H1 (cell line): ENCODE data around the gene PRR35. TPM values are rescaled to one million over a fixed set of nuclear protein-coding genes. Genes with fewer than 3 reads are reported as not detected.

Source experiments
- CTCF ChIA-PET: fragments of 300-600 bp; sonication (Branson Sonifier 250); formaldehyde crosslinking; loops from one replicate; lab custom pipeline; 2021; ENCODE audit not compliant: partially characterized antibody; lab: Charles Lee
- POLR2A ChIA-PET: fragments of 300-600 bp; sonication (Branson Sonifier 250); formaldehyde crosslinking; loops from one replicate; lab custom pipeline; 2021; ENCODE audit warnings: inconsistent platforms; ENCODE audit not compliant: partially characterized antibody; lab: Charles Lee
- DNase-seq, 2 experiments: peaks; one replicate each; pipeline versions ENCODE4 v3.0.0 to v3.0.0-alpha.2; 2010 to 2022; ENCODE audit warnings: low spot score in 2 of 2, low read depth in 1 of 2, mixed read lengths in 1 of 2
- FAIRE-seq: peaks from 2 replicates; lab custom pipeline; 2011; peaks lifted over from hg19 to GRCh38; lab: Jason Lieb, UNC
- H2AFZ ChIP-seq: 2 replicates; pipeline ENCODE4 v1.8.1; 2012; ENCODE audit warnings: low read length, inconsistent platforms
- H2AK5ac ChIP-seq: 2 replicates; pipeline ENCODE4 v1.6.1; 2013; ENCODE audit warnings: low read depth, low read length
- H2BK120ac ChIP-seq: replicated peaks from 2 replicates; pipeline ENCODE3; 2013; ENCODE audit warnings: low read depth, low read length, inconsistent platforms
- H2BK12ac ChIP-seq: 2 replicates; pipeline ENCODE4 v1.6.1; 2013; ENCODE audit warnings: low read depth, low read length
- H2BK15ac ChIP-seq: 2 replicates; pipeline ENCODE4 v1.6.1; 2013; ENCODE audit warnings: low read length
- H2BK20ac ChIP-seq: 2 replicates; pipeline ENCODE4 v1.6.1; 2013; ENCODE audit warnings: low read length
- H2BK5ac ChIP-seq: 2 replicates; pipeline ENCODE4 v1.6.1; 2013; ENCODE audit warnings: low read depth, low read length
- H3K14ac ChIP-seq: 2 replicates; pipeline ENCODE4 v1.6.1; 2013; ENCODE audit warnings: inconsistent platforms; ENCODE audit not compliant: insufficient read length
- H3K18ac ChIP-seq: 2 replicates; pipeline ENCODE4 v1.6.1; 2013; ENCODE audit warnings: low read length; ENCODE audit errors: extremely low read depth
- H3K23ac ChIP-seq: 2 replicates; pipeline ENCODE4 v1.6.1; 2013; ENCODE audit warnings: inconsistent platforms; ENCODE audit not compliant: insufficient read length
- H3K23me2 ChIP-seq: 2 replicates; pipeline ENCODE4 v1.6.1; 2013; ENCODE audit warnings: low read depth, low read length
- H3K27ac ChIP-seq: 2 replicates; pipeline ENCODE4 v1.6.1; 2011; ENCODE audit warnings: low read depth, low read length, inconsistent platforms
- H3K27me3 ChIP-seq, 4 experiments: replicated peaks in 1 of 4; 1 replicate in 1 of 4; 2 replicates in 3 of 4; pipeline versions ENCODE4 v1.6.1 to v1.8.1; 2011 to 2013; ENCODE audit warnings: low read length in 3 of 4, mild to moderate bottlenecking in 3 of 4, inconsistent platforms in 2 of 4, mixed read lengths in 2 of 4, moderate library complexity in 1 of 4; ENCODE audit not compliant: control insufficient read depth in 3 of 4, insufficient read depth in 3 of 4; ENCODE audit errors: extremely low read depth in 1 of 4
- H3K36me3 ChIP-seq, 4 experiments: 2 replicates each; pipeline versions ENCODE4 v1.6.1 to v1.8.1; 2011 to 2013; ENCODE audit warnings: mild to moderate bottlenecking in 4 of 4, low read length in 3 of 4, moderate library complexity in 2 of 4, control low read depth in 1 of 4, inconsistent platforms in 1 of 4; ENCODE audit not compliant: insufficient read depth in 4 of 4, control insufficient read depth in 2 of 4
- H3K4ac ChIP-seq: replicated peaks from 2 replicates; pipeline ENCODE3; 2013; ENCODE audit warnings: low read length, low read depth, mixed read lengths, inconsistent platforms; ENCODE audit not compliant: insufficient read length
- H3K4me1 ChIP-seq, 4 experiments: replicated peaks in 1 of 4; 1 replicate in 1 of 4; 2 replicates in 3 of 4; pipeline versions ENCODE4 v1.6.1 to v1.8.1; 2011 to 2013; ENCODE audit warnings: low read length in 3 of 4, inconsistent platforms in 2 of 4, mixed read lengths in 1 of 4; ENCODE audit not compliant: insufficient read depth in 4 of 4, control insufficient read depth in 3 of 4
- H3K4me2 ChIP-seq, 2 experiments: 2 replicates each; pipeline versions ENCODE4 v1.6.1 to v1.8.1; 2011 to 2013; ENCODE audit warnings: low read depth in 2 of 2, low read length in 2 of 2, control low read depth in 1 of 2, inconsistent platforms in 1 of 2, mild to moderate bottlenecking in 1 of 2; ENCODE audit not compliant: insufficient read depth in 1 of 2
- H3K4me3 ChIP-seq, 4 experiments: fragments of 200-600, 300-600 bp in 1 of 4; sonication (generic), shearing (Covaris generic), sonication (Bioruptor Twin) in 1 of 4; 2 replicates each; pipeline versions ENCODE4 v1.5.1 to v1.8.1; 2011 to 2016; ENCODE audit warnings: low read length in 4 of 4, low read depth in 3 of 4, control low read depth in 2 of 4, inconsistent platforms in 2 of 4, mild to moderate bottlenecking in 2 of 4, mixed read lengths in 1 of 4, moderate library complexity in 1 of 4; ENCODE audit not compliant: insufficient read depth in 2 of 4; ENCODE audit errors: extremely low read depth in 1 of 4
- H3K56ac ChIP-seq: replicated peaks from 2 replicates; pipeline ENCODE3; 2013; ENCODE audit warnings: low read depth, mild to moderate bottlenecking, mixed read lengths, low read length, inconsistent platforms; ENCODE audit not compliant: insufficient read length
- H3K79me1 ChIP-seq: 2 replicates; pipeline ENCODE4 v1.6.1; 2013; ENCODE audit warnings: low read depth, low read length, control low read depth
- H3K79me2 ChIP-seq, 2 experiments: 2 replicates each; pipeline versions ENCODE4 v1.6.1 to v1.8.1; 2012 to 2013; ENCODE audit warnings: low read length in 2 of 2, mild to moderate bottlenecking in 2 of 2, inconsistent platforms in 1 of 2; ENCODE audit not compliant: insufficient read depth in 2 of 2, control insufficient read depth in 1 of 2
- H3K9ac ChIP-seq, 4 experiments: replicated peaks in 1 of 4; 1 replicate in 1 of 4; 2 replicates in 3 of 4; pipeline versions ENCODE4 v1.6.1 to v1.8.1; 2011 to 2013; ENCODE audit warnings: low read depth in 3 of 4, low read length in 3 of 4, control low read depth in 2 of 4, mild to moderate bottlenecking in 2 of 4, moderate library complexity in 2 of 4, inconsistent platforms in 1 of 4; ENCODE audit errors: extremely low read depth in 1 of 4
- H3K9me3 ChIP-seq, 2 experiments: 2 replicates each; pipeline versions ENCODE4 v1.6.1 to v1.8.1; 2012 to 2013; ENCODE audit warnings: mild to moderate bottlenecking in 2 of 2, moderate library complexity in 2 of 2, control low read depth in 1 of 2, inconsistent platforms in 1 of 2, low read depth in 1 of 2, low read length in 1 of 2, mixed read lengths in 1 of 2; ENCODE audit not compliant: insufficient read depth in 2 of 2
- H4K20me1 ChIP-seq, 2 experiments: replicated peaks in 1 of 2; 2 replicates each; pipeline versions ENCODE3 to v1.8.1; 2011 to 2013; ENCODE audit warnings: inconsistent platforms in 2 of 2, low read length in 2 of 2, mild to moderate bottlenecking in 1 of 2; ENCODE audit not compliant: insufficient read depth in 2 of 2, control insufficient read depth in 1 of 2
- H4K5ac ChIP-seq: 2 replicates; pipeline ENCODE4 v1.6.1; 2013; ENCODE audit warnings: low read length, low read depth, mixed read lengths, inconsistent platforms; ENCODE audit not compliant: insufficient read length
- H4K8ac ChIP-seq: 2 replicates; pipeline ENCODE4 v1.8.0; 2013; ENCODE audit warnings: mild to moderate bottlenecking, moderate library complexity, low read length, inconsistent platforms; ENCODE audit not compliant: insufficient read depth; ENCODE audit errors: extremely low read depth
- H4K91ac ChIP-seq: replicated peaks from 2 replicates; pipeline ENCODE3; 2013; ENCODE audit warnings: low read length, mixed read lengths, inconsistent platforms; ENCODE audit not compliant: insufficient read length
- BACH1 ChIP-seq: IDR thresholded peaks from 2 replicates; pipeline ENCODE4 v1.6.1; 2012; ENCODE audit warnings: low read length, improper control_type of control experiment
- CBX5 ChIP-seq: fragments of 300-800, 300-1000 bp; sonication (generic); IDR thresholded peaks from 2 replicates; pipeline ENCODE4 v1.7.1; 2016; ENCODE audit warnings: antibody characterized with exemption, low read length, low read depth
- CEBPB ChIP-seq: IDR thresholded peaks from 2 replicates; pipeline ENCODE4 v1.6.1; 2012; ENCODE audit warnings: low read depth, low read length
- CHD2 ChIP-seq: IDR thresholded peaks from 2 replicates; pipeline ENCODE4 v1.6.1; 2012; ENCODE audit warnings: low read length, improper control_type of control experiment
- GTF2F1 ChIP-seq: IDR thresholded peaks from 2 replicates; pipeline ENCODE4 v1.6.1; 2012; ENCODE audit warnings: low read depth, low read length, improper control_type of control experiment, borderline replicate concordance
- POLR2A ChIP-seq, 2 experiments: IDR thresholded peaks; 1 replicate in 1 of 2; 2 replicates in 1 of 2; pipeline ENCODE4 v1.6.1; 2011; ENCODE audit warnings: low read depth in 2 of 2, low read length in 2 of 2, mild to moderate bottlenecking in 2 of 2; ENCODE audit errors: control extremely low read depth in 1 of 2
- SP2 ChIP-seq: IDR thresholded peaks from 2 replicates; pipeline ENCODE4 v1.6.1; 2012; ENCODE audit warnings: mild to moderate bottlenecking, low read length, inconsistent platforms
- SUZ12 ChIP-seq: fragments of 200-600 bp; sonication (generic); IDR thresholded peaks from 2 replicates; pipeline ENCODE4 v1.6.1; 2012; ENCODE audit warnings: mild to moderate bottlenecking, inconsistent platforms, low read length, moderate library complexity, mixed read lengths
- ZNF274 ChIP-seq: IDR thresholded peaks from 2 replicates; pipeline ENCODE4 v1.7.0; 2012; ENCODE audit warnings: low read length, borderline replicate concordance; ENCODE audit errors: extremely low read depth
- WGBS, 2 experiments: shearing (Covaris generic) in 1 of 2; methylation state at CpG; one replicate each; pipeline versions ENCODE4 v1.1.6 to v1.1.7; 2013 to 2015; ENCODE audit warnings: low lambda C conversion rate in 2 of 2, mixed read lengths in 2 of 2, inconsistent platforms in 1 of 2, low coverage in 1 of 2, missing lambda C conversion rate in 1 of 2; ENCODE audit not compliant: insufficient replicate concordance in 2 of 2, insufficient coverage in 1 of 2, insufficient read length in 1 of 2; ENCODE audit errors: extremely low coverage in 1 of 2, missing lambda C conversion rate in 1 of 2; 5-methylcytosine and 5-hydroxymethylcytosine counted together
- polyA plus RNA-seq, 7 experiments: library from polyadenylated mRNA; depleted of rRNA in 3 of 7; stranded (reverse) in 5 of 7; unstranded in 2 of 7; fragments of >200 nt in 5 of 7; fragments of 200-250 nt in 2 of 7; gene quantifications; 1 replicate in 5 of 7; 2 replicates in 1 of 7; 4 replicates in 1 of 7; pipeline versions ENCODE4 v1.2.1 to v1.2.3, GENCODE V29; 2011 to 2013; ENCODE audit warnings: missing spikeins in 2 of 7, mixed read lengths in 2 of 7
- total RNA-seq: library from RNA; stranded (reverse); fragmentation: NEBNext Ultra II Directional; extraction: Animal tissue kit (Norgen Biotek cat#: 25700); gene quantifications from 2 replicates; pipeline ENCODE4 v1.2.1, GENCODE V29; 2021
- TF ChIP-seq, protein P1 (sequence below): IDR thresholded peaks from 2 replicates; pipeline ENCODE4 v1.6.1; 2012; ENCODE audit warnings: low read length, inconsistent platforms
- TF ChIP-seq, protein P2 (sequence below): IDR thresholded peaks from 2 replicates; pipeline ENCODE4 v1.6.1; 2011; ENCODE audit warnings: low read length, improper control_type of control experiment
- TF ChIP-seq, protein P3 (sequence below): IDR thresholded peaks from 2 replicates; pipeline ENCODE4 v1.6.1; 2012; ENCODE audit warnings: inconsistent platforms

The PRR35 gene
- total and polyA plus RNA-seq, 2 of the 8 experiments (the other 6 are each of a cell fraction or from before 2014, with no cell fraction given) = 0.38 to 0.50 TPM

DNA sequence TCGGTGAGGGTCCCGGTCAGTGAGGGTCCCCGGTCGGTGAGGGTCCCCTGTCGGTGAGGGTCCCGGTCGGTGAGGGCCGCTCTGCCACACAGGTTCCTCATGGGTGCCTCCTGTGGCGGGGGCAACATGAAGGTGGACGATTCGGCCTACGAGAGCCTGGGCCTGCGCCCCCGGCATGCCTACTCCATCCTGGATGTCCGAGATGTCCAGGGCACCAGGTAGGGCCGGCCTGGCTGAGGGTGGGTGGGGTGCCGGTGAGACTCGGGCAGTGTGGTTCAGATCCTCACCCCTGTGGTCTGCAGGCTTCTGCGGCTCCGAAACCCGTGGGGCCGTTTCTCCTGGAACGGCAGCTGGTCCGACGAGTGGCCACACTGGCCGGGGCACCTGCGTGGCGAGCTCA lies 9.0 kb upstream of the PRR35 start:
- H3K4me2 ChIP-seq = no peak overlapping the region
- TF ChIP-seq CEBPB (no peak), SP2 (no peak), GTF2F1 (no peak), SUZ12 (no peak), BACH1 (no peak), CBX5 (no peak), ZNF274 (no peak), CHD2 (no peak), POLR2A (IDR thresholded peaks at IDR 0.05; ENCODE audit: control extremely low read depth in 1 of 2, low read depth in 2 of 2, low read length in 2 of 2) (no peak)
- TF ChIP-seq, protein P1, sequence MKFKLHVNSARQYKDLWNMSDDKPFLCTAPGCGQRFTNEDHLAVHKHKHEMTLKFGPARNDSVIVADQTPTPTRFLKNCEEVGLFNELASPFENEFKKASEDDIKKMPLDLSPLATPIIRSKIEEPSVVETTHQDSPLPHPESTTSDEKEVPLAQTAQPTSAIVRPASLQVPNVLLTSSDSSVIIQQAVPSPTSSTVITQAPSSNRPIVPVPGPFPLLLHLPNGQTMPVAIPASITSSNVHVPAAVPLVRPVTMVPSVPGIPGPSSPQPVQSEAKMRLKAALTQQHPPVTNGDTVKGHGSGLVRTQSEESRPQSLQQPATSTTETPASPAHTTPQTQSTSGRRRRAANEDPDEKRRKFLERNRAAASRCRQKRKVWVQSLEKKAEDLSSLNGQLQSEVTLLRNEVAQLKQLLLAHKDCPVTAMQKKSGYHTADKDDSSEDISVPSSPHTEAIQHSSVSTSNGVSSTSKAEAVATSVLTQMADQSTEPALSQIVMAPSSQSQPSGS = no peak
- TF ChIP-seq, protein P2, sequence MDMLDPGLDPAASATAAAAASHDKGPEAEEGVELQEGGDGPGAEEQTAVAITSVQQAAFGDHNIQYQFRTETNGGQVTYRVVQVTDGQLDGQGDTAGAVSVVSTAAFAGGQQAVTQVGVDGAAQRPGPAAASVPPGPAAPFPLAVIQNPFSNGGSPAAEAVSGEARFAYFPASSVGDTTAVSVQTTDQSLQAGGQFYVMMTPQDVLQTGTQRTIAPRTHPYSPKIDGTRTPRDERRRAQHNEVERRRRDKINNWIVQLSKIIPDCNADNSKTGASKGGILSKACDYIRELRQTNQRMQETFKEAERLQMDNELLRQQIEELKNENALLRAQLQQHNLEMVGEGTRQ = no peak
- TF ChIP-seq, protein P3, sequence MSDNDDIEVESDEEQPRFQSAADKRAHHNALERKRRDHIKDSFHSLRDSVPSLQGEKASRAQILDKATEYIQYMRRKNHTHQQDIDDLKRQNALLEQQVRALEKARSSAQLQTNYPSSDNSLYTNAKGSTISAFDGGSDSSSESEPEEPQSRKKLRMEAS = no peak

More for the DNA sequence above, 9.0 kb upstream of the PRR35 start:
- FAIRE-seq = no peak
- H4K91ac ChIP-seq = no peak overlapping the region
- no peak overlapping the region for H2BK5ac ChIP-seq
- H3K23ac ChIP-seq = no peak overlapping the region
- peaks cover 0 to 32% (median 2%) of the 10 kb centered on the region in 4 experiments; a peak in 1 of 8 replicates for H3K36me3 ChIP-seq
- no peak overlapping the region for H2AK5ac ChIP-seq
- H3K18ac ChIP-seq = no peak overlapping the region
- H3K14ac ChIP-seq = no peak overlapping the region
- no peak overlapping the region for H2AFZ ChIP-seq
- H2BK20ac ChIP-seq = no peak overlapping the region
- H3K9ac ChIP-seq = no peak overlapping the region
- H3K23me2 ChIP-seq = no peaks in the 10 kb centered on the region
- no peak overlapping the region for H2BK12ac ChIP-seq
- no peaks in the 10 kb centered on the region for H3K79me1 ChIP-seq
- H2BK120ac ChIP-seq = no peak overlapping the region
- CTCF ChIA-PET = interaction anchor here (0.7 to 0.9 kb wide), 2 partner anchors 14 to 15 kb away, joined by 3 read pairs; partner anchors contain the start of gene NHLRC4
- H3K27ac ChIP-seq = no peak overlapping the region
- H4K20me1 ChIP-seq = peaks cover 2 to 6% of the 10 kb centered on the region in 2 experiments
- H3K9me3 ChIP-seq = no peaks in the 10 kb centered on the region
- H4K5ac ChIP-seq = no peak overlapping the region
- POLR2A ChIA-PET = no interaction called here
- H4K8ac ChIP-seq = no peak overlapping the region
- no peak overlapping the region for H2BK15ac ChIP-seq
- no peak overlapping the region for H3K56ac ChIP-seq
- no peak for DNase-seq
- WGBS, 2 experiments = 94% methylated on average over 22 of the region's 28 CpGs; no CpG with 5 or more reads in 1 of the 2 experiments
- H3K4me3 ChIP-seq = no peak overlapping the region
- H3K27me3 ChIP-seq = no peaks in the 10 kb centered on the region
- no peak overlapping the region for H3K4ac ChIP-seq
- no peaks in the 10 kb centered on the region for H3K4me1 ChIP-seq
- no peaks in the 10 kb centered on the region for H3K79me2 ChIP-seq
